ENCODE results near the gene BGN. TPM values are rescaled to one million over a fixed set of nuclear protein-coding genes. Genes with fewer than 3 reads are reported as not detected.

Gene BGN
- total RNA-seq, 1 donor from 2014 or later, result 50.0 TPM

- peak overlapping the region; percentile 29 for H3K4me2 ChIP-seq (ENCODE audit: low read length)
- no peak overlapping the region for H3K27ac Mint-ChIP-seq (ENCODE audit: unreplicated experiment)
- H4K20me1 ChIP-seq (ENCODE audit: insufficient read depth, low read length), result no peaks in the 10 kb centered on the region
- H3K9ac ChIP-seq (ENCODE audit: low read length), result peak overlapping the region; percentile 26
- H2AFZ ChIP-seq (ENCODE audit: low read depth, low read length), result no peak overlapping the region
- H3K36me3 ChIP-seq (ENCODE audit: insufficient read depth, low read length), result no peaks in the 10 kb centered on the region
- H3K27me3 Mint-ChIP-seq (ENCODE audit: low read depth, unreplicated experiment), result peaks cover 1% of the 10 kb centered on the region
- DNase-seq (ENCODE audit: low read depth) (no peak), FAIRE-seq (no peak)
- peaks cover 3% of the 10 kb centered on the region for H3K36me3 Mint-ChIP-seq (ENCODE audit: low read depth, unreplicated experiment)
- no peaks in the 10 kb centered on the region for H3K27me3 ChIP-seq (ENCODE audit: insufficient read depth, low read length)
- peaks cover 30% of the 10 kb centered on the region for H3K4me1 ChIP-seq (ENCODE audit: insufficient read depth, low read length)
- no peak overlapping the region for H3K4me3 ChIP-seq (ENCODE audit: insufficient read depth, low read depth, low read length)
- TF ChIP-seq EZH2 (IDR thresholded peaks at IDR 0.05; ENCODE audit: insufficient read depth, low read length) (no peak), CTCF (IDR thresholded peaks at IDR 0.05; ENCODE audit: insufficient read depth, low read depth, low read length) (no peak)
- peak overlapping the region; percentile 26 for H3K27ac ChIP-seq (ENCODE audit: low read depth, low read length)
- no peak overlapping the region for H3K4me3 Mint-ChIP-seq (ENCODE audit: unreplicated experiment)
- H3K4me1 Mint-ChIP-seq (ENCODE audit: low read depth, unreplicated experiment), result peaks cover 6% of the 10 kb centered on the region
- H3K9me3 Mint-ChIP-seq (ENCODE audit: unreplicated experiment), result no peaks in the 10 kb centered on the region
- no peaks in the 10 kb centered on the region for H3K79me2 ChIP-seq (ENCODE audit: insufficient read depth, low read length)
- H3K9me3 ChIP-seq (ENCODE audit: insufficient read depth, low read depth, low read length), result no peaks in the 10 kb centered on the region
Observed at GRCh38 chrX:153475271-153475670, 19.5 kb upstream of the BGN start.

GRCh38 chrX:153475751-153476281, 19.0 kb upstream of the BGN start:
- Histone ChIP-seq H3K4me3 (ENCODE audit: insufficient read depth, low read depth, low read length) (no peak overlapping the region), H4K20me1 (ENCODE audit: insufficient read depth, low read length) (no peaks in the 10 kb centered on the region), H3K9me3 (ENCODE audit: insufficient read depth, low read depth, low read length) (no peaks in the 10 kb centered on the region), H3K79me2 (ENCODE audit: insufficient read depth, low read length) (no peaks in the 10 kb centered on the region), H3K27ac (ENCODE audit: low read depth, low read length) (no peak overlapping the region), H2AFZ (ENCODE audit: low read depth, low read length) (no peak overlapping the region), H3K9ac (ENCODE audit: low read length) (no peak overlapping the region), H3K4me1 (ENCODE audit: insufficient read depth, low read length) (peaks cover 30% of the 10 kb centered on the region), H3K36me3 (ENCODE audit: insufficient read depth, low read length) (no peaks in the 10 kb centered on the region), H3K27me3 (ENCODE audit: insufficient read depth, low read length) (no peaks in the 10 kb centered on the region), H3K4me2 (ENCODE audit: low read length) (peak overlapping the region; percentile 5)
- H3K27ac Mint-ChIP-seq (ENCODE audit: unreplicated experiment), result no peak overlapping the region
- TF ChIP-seq CTCF (IDR thresholded peaks at IDR 0.05; ENCODE audit: insufficient read depth, low read depth, low read length) (no peak), EZH2 (IDR thresholded peaks at IDR 0.05; ENCODE audit: insufficient read depth, low read length) (no peak)
- FAIRE-seq (no peak), DNase-seq (ENCODE audit: low read depth) (no peak)
- H3K4me3 Mint-ChIP-seq (ENCODE audit: unreplicated experiment), result no peak overlapping the region
- no peaks in the 10 kb centered on the region for H3K9me3 Mint-ChIP-seq (ENCODE audit: unreplicated experiment)
- peaks cover 3% of the 10 kb centered on the region for H3K36me3 Mint-ChIP-seq (ENCODE audit: low read depth, unreplicated experiment)
- H3K4me1 Mint-ChIP-seq (ENCODE audit: low read depth, unreplicated experiment), result peaks cover 6% of the 10 kb centered on the region
- H3K27me3 Mint-ChIP-seq (ENCODE audit: low read depth, unreplicated experiment), result peaks cover 1% of the 10 kb centered on the region

- no peaks in the 10 kb centered on the region for H3K27me3 ChIP-seq (ENCODE audit: insufficient read depth, low read length)
- H3K36me3 ChIP-seq (ENCODE audit: insufficient read depth, low read length), result no peaks in the 10 kb centered on the region
- H3K27ac ChIP-seq (ENCODE audit: low read depth, low read length), result peak overlapping the region; percentile 73
- FAIRE-seq, result no peak
- no peak overlapping the region for H3K27ac Mint-ChIP-seq (ENCODE audit: unreplicated experiment)
- peak overlapping the region; percentile 62 for H3K9ac ChIP-seq (ENCODE audit: low read length)
- TF ChIP-seq EZH2 (IDR thresholded peaks at IDR 0.05; ENCODE audit: insufficient read depth, low read length), result no peak
- TF ChIP-seq CTCF (IDR thresholded peaks at IDR 0.05; ENCODE audit: insufficient read depth, low read depth, low read length), result no peak
- H4K20me1 ChIP-seq (ENCODE audit: insufficient read depth, low read length), result no peaks in the 10 kb centered on the region
- no peaks in the 10 kb centered on the region for H3K9me3 ChIP-seq (ENCODE audit: insufficient read depth, low read depth, low read length)
- no peaks in the 10 kb centered on the region for H3K9me3 Mint-ChIP-seq (ENCODE audit: unreplicated experiment)
- no peak overlapping the region for H3K4me3 Mint-ChIP-seq (ENCODE audit: unreplicated experiment)
- H2AFZ ChIP-seq (ENCODE audit: low read depth, low read length), result no peak overlapping the region
- H3K4me1 ChIP-seq (ENCODE audit: insufficient read depth, low read length), result peaks cover 26% of the 10 kb centered on the region
- peaks cover 3% of the 10 kb centered on the region for H3K36me3 Mint-ChIP-seq (ENCODE audit: low read depth, unreplicated experiment)
- peaks cover 1% of the 10 kb centered on the region for H3K27me3 Mint-ChIP-seq (ENCODE audit: low read depth, unreplicated experiment)
- H3K4me3 ChIP-seq (ENCODE audit: insufficient read depth, low read depth, low read length), result no peak overlapping the region
- H3K4me2 ChIP-seq (ENCODE audit: low read length), result peak overlapping the region; percentile 68
- H3K4me1 Mint-ChIP-seq (ENCODE audit: low read depth, unreplicated experiment), result peaks cover 5% of the 10 kb centered on the region
- H3K79me2 ChIP-seq (ENCODE audit: insufficient read depth, low read length), result no peaks in the 10 kb centered on the region
- DNase-seq (ENCODE audit: low read depth), result peak; percentile 68
Observed at GRCh38 chrX:153476666-153477363, 18.0 kb upstream of the BGN start.

Data from astrocyte (in vitro differentiated cells and primary cell).